GM12865 (cell line): ENCODE measurements around the gene FAM131A.

ENCODE experiments used
- DNase-seq: peaks from one replicate; pipeline ENCODE4 v3.0.0; 2010; ENCODE audit warnings: low read depth
- H3K4me3 ChIP-seq: 2 replicates; pipeline ENCODE4 v1.5.1; 2011; ENCODE audit warnings: mild to moderate bottlenecking, low read depth, low read length, control low read depth
- CTCF ChIP-seq: IDR thresholded peaks from 2 replicates; pipeline ENCODE4 v1.5.1; 2011; ENCODE audit warnings: low read length, control low read depth, low read depth, inconsistent platforms; ENCODE audit not compliant: insufficient read depth; ENCODE audit errors: missing control alignments

Gene FAM131A

GRCh38 chr3:184337399-184337714 lies at the start of gene FAM131A:
Gene FAM131A, plus strand, starts transcription at chr3:184337600. Its CDS starts 31 bp downstream, at chr3:184337631.
- H3K4me3 ChIP-seq = peak within 1 kb of the TSS; percentile 53
- no peak for DNase-seq
- no peak for TF ChIP-seq CTCF

- peak; percentile 73 for TF ChIP-seq CTCF
- no peak overlapping the region for H3K4me3 ChIP-seq
- peak; percentile 60 for DNase-seq
Observed at GRCh38 chr3:184289426-184289938, 47.9 kb upstream of the FAM131A start.

GRCh38 chr3:184290331-184290730 lies 47.1 kb upstream of the FAM131A start:
- no peak overlapping the region for H3K4me3 ChIP-seq
- DNase-seq = no peak
- no peak for TF ChIP-seq CTCF

GRCh38 chr3:184291044-184291737 lies 46.2 kb upstream of the FAM131A start:
- TF ChIP-seq CTCF = no peak
- H3K4me3 ChIP-seq = no peak overlapping the region

GRCh38 chr3:184291738-184292445 lies 45.5 kb upstream of the FAM131A start:
- no peak for TF ChIP-seq CTCF
- no peak for DNase-seq
- H3K4me3 ChIP-seq = no peak overlapping the region

More at GRCh38 chr3:184291044-184291737, 46.2 kb upstream of the FAM131A start:
- no peak for DNase-seq

- no peak for TF ChIP-seq CTCF
- DNase-seq = no peak
- no peak overlapping the region for H3K4me3 ChIP-seq
Observed at GRCh38 chr3:184295771-184296170, 41.6 kb upstream of the FAM131A start.
